HG03439 (cell line): ENCODE results near the gene CDH8.

ENCODE experiments used
- ATAC-seq: cut with Tn5 transposase; IDR thresholded peaks from one replicate; pipeline ENCODE4 v1.9.1; 2021; ENCODE audit warnings: mild to moderate bottlenecking, moderate library complexity; ENCODE audit not compliant: unreplicated experiment

CDH8 gene

DNA sequence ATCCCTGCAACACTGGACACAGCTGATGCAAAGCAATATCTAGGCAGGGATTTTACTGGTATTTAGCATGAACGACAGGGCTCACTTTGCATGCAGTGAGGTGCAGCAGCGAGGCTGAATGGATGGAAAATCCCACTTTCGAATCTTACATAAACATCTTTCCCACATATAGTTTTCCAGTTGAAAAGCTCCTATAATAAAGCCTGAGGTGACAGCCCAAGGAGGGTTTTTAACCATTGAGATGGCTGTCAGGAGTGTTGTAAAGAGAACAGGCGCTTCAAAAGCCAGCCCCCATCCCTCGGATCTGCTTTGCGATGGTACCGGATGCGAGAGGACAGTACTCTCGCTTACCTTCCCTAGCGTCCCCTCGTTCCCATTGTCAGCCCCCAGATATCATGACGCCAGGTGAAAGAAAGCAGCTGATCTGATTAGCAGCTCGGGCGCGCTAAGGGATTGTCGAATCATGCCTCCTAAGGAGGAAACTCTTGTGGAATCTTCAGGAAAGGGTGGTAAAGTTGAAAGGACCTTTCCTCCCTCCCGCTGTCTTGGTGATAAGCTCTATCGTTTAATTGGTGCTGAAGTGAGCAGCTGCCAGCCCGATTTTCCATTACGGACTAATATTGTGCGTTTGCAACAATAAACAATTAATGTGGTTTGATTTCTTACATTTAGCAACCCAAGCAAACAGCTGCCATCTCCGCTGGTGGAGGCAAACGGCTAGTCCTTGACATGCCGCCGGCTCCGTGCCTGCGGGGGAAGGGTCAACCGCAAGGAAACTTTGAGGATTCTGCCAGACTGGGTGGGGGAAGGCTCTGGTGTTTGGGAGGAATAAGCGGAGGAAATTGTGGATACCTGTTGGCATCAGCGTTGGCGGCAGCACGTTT is 1.8 kb downstream of the CDH8 start:
- ATAC-seq = no peak

DNA sequence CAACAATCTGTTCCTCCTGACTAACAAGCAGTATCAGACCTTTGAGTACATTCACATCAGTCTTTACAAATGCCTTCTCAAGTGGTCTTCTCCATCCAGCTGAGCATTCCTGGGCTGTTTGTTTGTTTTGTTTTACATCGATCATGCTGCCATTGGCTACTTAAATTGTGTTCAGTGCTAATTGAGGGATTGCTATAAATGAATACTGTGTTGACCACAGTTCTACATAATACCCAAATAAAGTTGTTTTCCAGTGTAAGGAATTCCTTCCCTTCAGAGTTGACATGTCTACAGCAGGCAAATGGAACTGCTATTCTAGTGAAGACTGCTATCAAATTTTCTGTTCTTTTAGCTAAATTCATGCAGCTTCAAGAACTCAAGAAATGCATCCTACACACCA is 3.2 kb downstream of the CDH8 start:
- no peak for ATAC-seq

DNA sequence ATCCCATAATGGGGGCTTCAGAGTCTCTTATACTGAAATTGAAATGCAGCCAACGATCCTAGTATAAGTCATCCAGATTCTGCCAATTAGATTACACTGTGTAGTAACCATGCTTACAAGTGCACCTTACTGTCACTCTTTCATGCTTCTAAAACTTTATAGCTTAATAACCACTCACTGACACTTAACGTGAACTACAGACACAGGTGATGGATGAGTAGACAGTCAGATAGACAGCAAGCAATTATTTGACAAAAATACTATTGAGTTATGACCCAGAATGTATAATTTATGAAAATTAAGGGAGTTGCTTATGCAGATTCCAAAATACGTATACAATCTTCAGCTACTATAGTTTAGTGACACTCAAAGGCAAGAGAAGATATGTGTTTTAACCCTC is 6.3 kb downstream of the CDH8 start:
- ATAC-seq = no peak

DNA sequence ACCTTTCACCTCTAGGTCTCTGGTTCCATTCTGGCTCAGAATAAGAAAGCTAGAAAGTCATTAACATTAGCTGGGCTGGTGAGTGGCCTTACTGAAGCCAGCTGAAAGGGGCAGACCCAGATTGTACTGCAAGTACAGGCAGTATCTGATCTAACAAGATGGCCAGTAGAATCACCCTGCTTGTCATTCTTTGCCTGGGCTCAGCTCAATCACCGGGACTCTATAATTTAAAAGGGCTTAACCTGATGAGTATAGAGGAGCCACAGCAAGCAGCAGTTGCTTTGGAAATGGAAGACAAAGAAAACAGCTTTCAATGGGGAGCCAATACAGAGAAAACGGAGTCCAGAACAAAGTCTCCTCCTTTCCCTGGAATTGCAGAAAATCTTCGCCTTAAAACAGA is 13.6 kb downstream of the CDH8 start:
- no peak for ATAC-seq

DNA sequence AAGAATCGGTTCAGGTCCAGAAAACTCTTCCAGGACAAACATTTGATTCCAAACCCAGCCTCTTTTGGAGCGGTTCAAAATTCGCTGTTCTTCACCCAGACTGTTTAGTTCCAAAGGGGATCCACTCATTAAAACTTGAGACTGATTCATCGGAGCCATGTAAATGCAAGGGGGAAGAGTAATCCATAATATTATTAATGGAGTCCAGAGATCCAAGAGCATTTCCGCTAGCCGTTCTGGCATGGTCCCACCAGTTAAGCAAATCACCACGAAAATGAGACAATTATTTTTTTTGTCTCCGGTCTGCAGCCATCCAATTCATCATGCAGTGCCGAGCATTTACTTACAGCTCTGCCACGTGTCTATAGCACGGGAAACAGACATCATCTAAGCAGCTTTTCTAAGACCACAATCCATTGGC is 15.1 kb downstream of the CDH8 start:
- no peak for ATAC-seq

DNA sequence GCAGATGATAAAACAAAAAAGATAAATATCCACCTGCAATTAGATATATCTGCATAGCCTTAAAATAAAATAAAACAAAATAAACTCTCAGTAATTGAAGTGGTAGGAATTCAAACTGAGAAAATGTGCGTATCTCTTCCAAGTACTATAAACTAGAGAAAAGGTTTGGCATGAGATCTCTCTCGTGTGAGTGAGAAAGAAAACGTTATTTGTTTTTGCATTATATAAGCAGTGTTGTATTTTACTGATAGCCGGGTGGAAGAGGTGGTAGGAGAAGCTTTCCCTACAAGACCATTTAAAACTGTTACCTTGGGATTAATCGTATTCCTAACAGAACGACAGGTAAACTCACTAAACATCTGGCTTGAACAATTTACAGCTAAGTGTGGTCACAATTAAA is 15.6 kb downstream of the CDH8 start:
- ATAC-seq = no peak

DNA sequence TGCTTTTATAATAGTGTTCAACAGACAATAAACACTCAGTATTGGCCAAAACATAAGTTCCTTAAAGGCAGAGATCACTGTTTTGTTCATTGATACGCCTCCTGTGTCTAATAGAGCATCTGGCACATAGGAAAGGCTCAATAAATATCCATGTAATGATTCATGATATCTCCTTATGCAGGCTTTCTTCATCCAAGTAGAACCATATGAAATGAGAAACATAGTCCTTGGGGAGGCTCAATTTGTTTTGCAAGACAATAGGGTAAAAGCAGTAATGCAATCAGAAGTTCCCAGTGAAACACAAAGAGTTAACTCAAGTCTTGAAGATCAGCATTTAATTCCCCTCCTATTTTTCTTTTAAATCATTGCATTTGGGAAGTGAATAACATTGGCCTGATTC is 16.4 kb downstream of the CDH8 start:
- ATAC-seq = no peak

DNA sequence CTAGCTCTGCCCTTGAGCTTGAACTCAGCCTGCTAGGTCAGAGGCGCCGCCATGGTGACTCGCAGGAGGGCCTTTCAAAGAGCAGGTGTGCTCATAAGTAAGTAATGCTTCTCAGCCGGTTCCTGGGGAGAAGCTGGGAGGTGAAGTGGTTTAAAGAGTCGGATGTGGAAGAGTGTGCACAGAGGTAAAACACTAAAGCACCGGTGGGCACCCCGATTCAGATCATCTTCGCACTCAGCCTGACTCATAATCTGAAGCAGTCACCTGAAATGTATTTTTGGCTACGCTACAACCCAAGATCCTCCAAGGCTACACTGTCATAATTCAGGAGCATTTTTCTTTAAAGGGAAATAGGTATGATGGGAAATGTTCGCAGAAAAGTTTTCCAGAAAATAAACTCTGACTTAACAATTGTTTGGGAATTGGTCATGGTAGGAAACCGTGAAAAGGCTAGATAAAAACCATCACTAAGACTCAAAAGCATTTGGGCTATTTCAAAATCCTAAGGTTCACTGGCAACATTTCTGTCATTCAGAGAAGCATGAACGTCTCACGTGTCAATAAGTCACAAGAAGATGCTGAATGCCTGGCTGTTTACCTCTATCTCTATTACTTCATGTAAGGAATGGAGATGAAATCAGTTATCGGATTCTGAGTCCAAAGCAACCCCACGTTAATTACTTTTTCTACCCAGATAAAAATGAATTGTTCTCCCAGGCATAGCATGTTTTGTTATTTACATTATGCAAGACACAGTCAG is 17.8 kb downstream of the CDH8 start:
- no peak for ATAC-seq

DNA sequence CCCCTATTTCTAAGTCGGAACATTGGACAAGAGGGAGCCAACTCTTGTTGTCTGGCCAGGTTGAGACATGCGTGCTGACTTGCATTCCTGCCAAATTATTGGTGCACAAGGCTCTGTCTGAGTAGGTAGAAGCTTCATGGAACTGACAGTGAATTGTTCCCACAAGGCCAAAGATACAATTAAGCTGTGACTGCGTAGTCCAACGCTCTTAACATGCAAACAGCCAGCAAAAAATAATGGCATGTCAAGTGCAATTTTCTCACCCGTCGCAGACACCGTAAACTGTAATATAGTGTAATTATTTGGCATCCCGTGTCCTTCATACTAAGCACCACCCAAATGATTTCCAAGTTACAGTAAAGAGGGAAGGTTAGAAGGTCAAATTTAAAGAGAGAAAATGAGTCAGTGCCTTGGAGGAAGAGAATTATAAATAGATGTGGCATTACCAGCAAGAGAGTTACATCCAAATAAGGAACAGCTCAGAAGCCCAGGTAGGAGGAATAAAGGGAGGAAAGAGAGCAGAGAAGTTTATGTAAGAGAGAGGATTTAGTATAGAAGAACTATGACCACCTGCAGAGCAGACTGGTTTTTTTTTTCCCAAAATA is 21.8 kb downstream of the CDH8 start:
- ATAC-seq = no peak

DNA sequence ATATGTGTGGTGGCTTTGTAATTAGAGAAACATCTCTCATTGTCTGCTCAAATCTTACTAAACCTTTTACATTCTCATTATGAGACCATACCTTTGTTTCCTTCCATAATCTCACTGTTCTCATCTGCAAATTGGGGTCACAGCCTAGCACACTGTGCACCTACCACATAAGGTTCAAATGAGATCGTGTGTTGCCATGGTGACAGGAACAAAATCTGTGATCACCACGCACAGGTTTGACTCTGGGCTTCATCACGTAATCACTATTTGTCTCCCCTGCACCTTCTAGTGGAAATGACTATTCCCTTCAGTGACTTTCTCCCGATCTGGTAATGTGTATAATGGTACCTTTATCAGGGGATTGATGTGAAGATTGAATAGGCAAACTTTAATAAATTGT is 26.1 kb downstream of the CDH8 start:
- ATAC-seq = no peak

DNA sequence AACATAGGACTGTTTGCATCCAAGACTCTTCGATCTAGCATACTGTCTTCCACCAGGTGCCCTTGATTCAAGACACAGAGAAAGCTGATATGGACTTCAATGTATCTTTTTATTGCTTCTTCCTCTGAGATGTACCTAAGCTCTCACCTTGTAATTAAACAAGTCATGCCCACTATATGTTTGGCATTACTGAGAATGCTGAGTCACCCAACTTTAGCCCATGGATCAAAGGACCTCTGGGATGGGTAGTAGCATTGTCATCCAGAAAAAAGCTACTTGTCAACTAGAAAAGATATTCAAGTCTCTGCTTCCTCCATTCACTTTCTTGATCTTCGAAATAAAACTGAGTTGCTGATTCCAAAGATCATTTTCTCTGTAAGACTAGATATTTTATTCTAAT is 37.8 kb downstream of the CDH8 start:
- no peak for ATAC-seq

DNA sequence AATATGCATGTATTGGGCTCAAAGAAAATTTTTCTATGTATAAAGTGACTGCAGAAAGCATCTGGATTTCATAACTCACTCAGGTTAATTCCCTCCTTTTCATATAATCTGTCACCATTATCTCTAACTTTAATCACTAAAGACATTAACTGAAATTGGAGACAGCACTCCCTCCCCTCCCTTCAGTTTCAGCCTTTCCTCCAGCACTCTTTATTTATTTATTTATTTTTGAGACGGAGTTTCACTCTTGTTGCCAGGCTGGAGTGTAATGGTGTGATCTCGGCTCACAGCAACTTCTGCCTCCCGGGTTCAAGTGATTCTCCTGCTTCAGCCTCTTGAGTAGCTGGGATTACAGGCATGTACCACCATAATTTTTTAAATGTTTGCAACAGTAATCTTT is 43.1 kb downstream of the CDH8 start:
- ATAC-seq = no peak

DNA sequence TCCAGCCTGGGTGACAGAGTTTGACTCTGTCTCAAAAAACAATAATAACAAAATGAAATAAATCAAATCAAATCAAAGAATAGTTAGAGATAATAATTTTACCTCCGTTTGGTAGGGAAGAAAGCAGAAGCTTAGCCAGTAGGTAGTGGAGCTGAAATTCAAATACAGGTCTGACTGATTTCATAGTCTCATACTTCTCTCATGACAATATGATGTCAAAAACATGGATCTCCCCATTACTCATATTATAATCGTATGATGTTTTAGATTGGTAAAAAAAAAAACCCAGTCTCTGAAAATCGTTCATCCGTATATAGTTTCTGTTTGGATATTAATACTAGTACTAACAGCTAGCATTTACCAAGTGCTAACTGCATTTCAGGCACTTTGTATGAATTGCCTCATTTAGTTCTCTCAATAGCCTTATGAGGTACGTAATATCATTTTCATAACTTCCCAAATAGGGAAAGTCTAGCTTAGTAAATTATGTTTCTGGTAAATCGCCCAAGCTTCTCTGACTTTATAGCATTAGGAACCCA is 48.7 kb downstream of the CDH8 start:
- ATAC-seq = no peak

DNA sequence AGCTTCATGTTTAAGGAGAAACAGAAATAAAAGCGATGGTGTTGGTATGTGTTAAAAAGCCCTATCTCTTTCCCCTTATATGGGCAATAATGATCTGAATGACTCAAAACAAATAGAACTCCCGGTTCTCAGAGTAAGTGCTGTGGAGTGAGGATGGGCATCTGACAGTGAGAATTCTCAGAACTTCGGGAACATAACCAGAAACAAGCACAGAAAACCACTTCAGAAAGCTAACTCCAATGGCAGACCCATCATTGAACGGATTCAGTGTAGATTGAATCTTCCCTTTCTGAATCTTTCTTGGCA is 67.2 kb downstream of the CDH8 start:
- no peak for ATAC-seq

DNA sequence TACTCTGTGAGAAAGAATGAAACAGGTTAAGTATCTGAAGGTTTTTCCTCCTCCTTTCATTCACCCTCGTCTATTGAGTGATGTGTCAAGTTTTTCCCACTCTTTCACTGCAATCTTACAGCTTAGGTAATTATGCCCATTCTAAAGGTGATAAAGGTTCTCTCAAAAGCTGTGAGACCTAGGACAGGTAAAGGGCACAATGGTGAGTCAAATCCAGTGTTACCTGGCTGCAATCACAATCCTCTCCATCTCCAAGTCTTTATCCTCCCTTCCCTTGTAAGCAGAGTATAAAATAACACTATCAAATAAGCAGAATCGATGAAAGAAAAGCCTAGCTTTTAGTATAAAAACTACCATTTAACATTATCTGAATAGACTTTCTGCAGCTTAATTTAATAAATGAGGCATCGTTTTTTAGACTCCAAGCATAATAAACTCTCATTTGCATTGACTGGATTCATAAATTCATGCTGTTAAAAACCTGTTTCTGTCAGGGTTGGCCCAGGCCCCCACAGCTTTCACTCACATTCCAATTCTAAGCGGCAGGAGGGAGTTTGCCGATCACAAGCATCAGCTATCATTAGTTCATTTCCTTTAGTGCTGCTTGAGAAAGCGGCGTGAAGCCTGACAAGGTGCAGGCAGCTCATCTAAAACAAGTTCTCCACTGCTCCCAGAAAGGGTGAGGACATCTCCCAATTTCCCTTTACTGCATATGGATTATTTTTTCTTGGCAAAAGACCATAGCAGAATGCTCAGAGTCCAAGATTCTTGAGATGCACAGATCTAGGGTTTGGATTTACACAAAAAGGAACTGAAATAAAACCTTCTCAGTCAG is 67.8 kb downstream of the CDH8 start:
- ATAC-seq = no peak

DNA sequence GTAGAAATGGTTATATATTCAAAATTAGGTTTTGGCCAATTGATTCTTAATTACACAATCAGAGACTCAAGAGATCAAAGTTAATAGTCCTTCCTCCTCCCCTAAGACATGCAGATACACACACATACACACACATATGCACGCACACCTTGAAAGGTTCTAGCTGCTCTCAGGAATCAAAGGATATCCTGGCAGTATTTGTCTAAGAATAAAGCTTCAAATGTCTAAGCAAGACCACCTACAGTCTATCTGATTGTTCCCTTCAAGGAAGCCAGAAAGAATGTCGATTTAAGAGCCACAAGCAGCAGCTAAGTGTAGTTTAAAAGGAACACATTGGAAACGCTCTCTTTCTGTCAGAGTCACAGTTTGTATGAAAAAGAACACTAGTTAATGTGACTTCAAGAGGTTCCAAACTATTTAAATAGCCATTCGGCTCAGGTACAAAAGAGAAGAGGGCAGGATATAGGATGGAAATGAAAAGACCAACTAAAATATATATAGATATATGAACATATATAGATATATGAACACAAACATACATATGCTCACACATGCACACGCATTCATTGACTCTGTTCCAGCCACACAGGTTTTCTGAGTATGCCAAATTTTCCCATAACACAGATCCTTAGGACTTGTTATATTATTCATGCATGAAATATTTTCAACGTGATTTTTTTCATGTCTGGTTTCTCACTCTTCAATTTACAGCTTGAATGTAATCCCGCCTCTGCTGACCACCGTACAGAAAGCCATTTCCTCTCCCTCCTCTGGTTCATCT is 79.0 kb downstream of the CDH8 start:
- no peak for ATAC-seq

DNA sequence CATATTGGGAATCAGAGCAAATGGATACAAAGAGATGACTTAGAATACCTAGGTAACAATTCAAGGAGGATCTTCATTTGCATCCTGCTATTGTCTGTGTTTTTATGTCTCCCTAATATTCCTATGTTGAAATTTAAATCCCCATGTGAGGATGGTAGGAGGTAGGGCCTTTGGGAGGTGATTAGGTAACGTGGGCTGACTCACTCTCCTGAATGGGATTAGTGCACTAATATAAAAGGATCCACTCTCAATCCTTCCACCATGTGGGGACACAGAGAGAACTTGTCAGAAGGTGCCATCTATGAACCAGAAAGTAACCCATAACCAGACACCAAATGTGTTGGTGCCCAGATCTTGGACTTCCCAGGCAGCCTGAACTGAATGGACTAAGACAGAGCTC is 83.4 kb downstream of the CDH8 start:
- no peak for ATAC-seq

DNA sequence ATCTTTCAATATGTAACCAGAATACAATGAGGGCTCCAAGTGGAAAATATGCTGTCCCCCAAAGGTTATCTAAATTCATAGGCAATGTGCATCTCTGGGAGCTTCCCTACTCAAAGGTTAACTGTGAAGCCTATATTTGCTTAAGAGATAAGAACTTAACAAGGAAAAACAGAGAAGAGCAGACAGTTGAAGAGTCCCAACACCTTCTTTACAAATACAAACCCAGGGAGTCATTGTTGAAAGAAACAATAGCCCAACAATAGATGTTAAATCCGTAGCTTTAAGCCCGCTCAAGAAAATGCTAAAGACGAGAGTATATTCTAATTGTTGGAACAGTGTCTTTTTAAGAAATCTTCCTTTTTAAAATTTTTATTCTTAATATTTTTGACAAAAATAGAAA is 87.8 kb downstream of the CDH8 start:
- no peak for ATAC-seq

DNA sequence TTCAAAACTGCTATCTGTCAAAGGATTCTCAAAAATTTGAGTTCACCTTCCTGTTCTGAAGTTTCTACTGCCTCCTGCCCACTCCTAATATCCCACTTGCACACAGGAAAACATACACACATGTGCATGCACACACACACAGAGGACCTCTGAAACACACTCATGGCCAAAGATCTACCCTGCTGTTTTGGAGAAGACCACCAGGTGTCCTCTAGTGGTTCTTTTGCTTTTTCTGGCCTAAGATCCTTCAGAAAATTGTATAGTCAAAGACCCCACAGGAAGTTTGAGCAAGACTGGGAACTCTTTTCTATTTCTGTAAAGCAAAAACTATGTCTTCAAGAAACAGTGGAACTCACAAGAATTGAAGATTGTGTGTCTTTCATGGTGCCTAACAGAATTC is 90.2 kb downstream of the CDH8 start:
- no peak for ATAC-seq

DNA sequence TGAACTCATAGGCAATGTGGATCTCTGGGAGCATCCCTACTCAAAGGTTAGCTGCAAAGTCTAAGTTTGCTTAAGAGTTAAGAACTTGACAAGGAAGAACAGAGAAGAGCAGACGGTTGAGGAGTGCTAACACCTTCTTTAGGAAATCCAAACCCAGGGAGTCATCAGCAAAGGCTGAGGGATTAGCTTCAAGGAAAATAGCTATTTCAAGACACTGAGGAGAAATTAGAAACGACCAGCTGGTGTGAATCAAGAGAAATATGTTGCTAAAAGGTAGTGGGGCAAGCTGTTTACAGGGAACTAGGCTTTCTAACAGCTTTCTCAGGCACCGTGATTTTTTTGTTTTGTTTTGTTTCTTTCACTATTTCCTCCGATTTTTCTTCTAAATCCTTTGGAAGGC is 90.7 kb downstream of the CDH8 start:
- no peak for ATAC-seq
